Activated CD4-positive, alpha-beta T cell treated with anti-CD3 and anti-CD28 coated beads, Interleukin-2, amount 50 U/mL, for 1 hour (primary cell): ENCODE results near the gene NANOS1.
"Not testable (repeated sequence)": the region's sequence is repeated elsewhere in the genome, so short reads cannot be mapped to it uniquely, and the experiment has no call there.

Source experiments
- DNase-seq: peaks from one replicate; pipeline ENCODE4 v3.0.0-alpha.2; 2020

Gene NANOS1

GRCh38 chr10:119020627-119020946 lies 8.9 kb upstream of the NANOS1 start:
- DNase-seq = no peak

GRCh38 chr10:119022846-119023552 lies 6.5 kb upstream of the NANOS1 start:
- no peak for DNase-seq

GRCh38 chr10:119023553-119023868 lies 6.0 kb upstream of the NANOS1 start:
- no peak for DNase-seq

- DNase-seq = no peak
These were observed 4.6 kb upstream of the NANOS1 start for GRCh38 chr10:119024882-119025281.

GRCh38 chr10:119025336-119025735 lies 4.2 kb upstream of the NANOS1 start:
- no peak for DNase-seq

GRCh38 chr10:119025776-119026175 lies 3.7 kb upstream of the NANOS1 start:
- DNase-seq = no peak

- DNase-seq = no peak
These were observed 3.0 kb upstream of the NANOS1 start for GRCh38 chr10:119026301-119027110.

- not testable (repeated sequence) for DNase-seq
These were observed 1.0 kb upstream of the NANOS1 start for GRCh38 chr10:119028445-119028899.

- DNase-seq = peak; percentile 78
These were observed 458 bp upstream of the NANOS1 start for GRCh38 chr10:119028900-119029612.

- peak; percentile 48 for DNase-seq
These were observed 1.1 kb downstream of the NANOS1 start for GRCh38 chr10:119030421-119031250.

- DNase-seq = no peak
These were observed 2.1 kb downstream of the NANOS1 start for GRCh38 chr10:119031496-119032059.

- no peak for DNase-seq
These were observed 9.6 kb downstream of the NANOS1 start for GRCh38 chr10:119039161-119039560.

- no peak for DNase-seq
These were observed 11.8 kb downstream of the NANOS1 start for GRCh38 chr10:119041326-119041725.

GRCh38 chr10:119042169-119042568 lies 12.7 kb downstream of the NANOS1 start:
- no peak for DNase-seq

GRCh38 chr10:119045561-119045960 lies 16.0 kb downstream of the NANOS1 start:
- DNase-seq = no peak

- DNase-seq = no peak
These were observed 19.8 kb downstream of the NANOS1 start for GRCh38 chr10:119049361-119049760.

GRCh38 chr10:119049777-119050176 lies 20.3 kb downstream of the NANOS1 start:
- DNase-seq = no peak

- no peak for DNase-seq
These were observed 22.3 kb downstream of the NANOS1 start for GRCh38 chr10:119051775-119052174.

GRCh38 chr10:119055472-119055871 lies 26.0 kb downstream of the NANOS1 start:
- no peak for DNase-seq

GRCh38 chr10:119058010-119058409 lies 28.5 kb downstream of the NANOS1 start:
- DNase-seq = no peak

GRCh38 chr10:119059557-119059956 lies 30.0 kb downstream of the NANOS1 start:
- no peak for DNase-seq

GRCh38 chr10:119060107-119060506 lies 30.6 kb downstream of the NANOS1 start:
- no peak for DNase-seq

GRCh38 chr10:119061352-119061751 lies 31.8 kb downstream of the NANOS1 start:
- no peak for DNase-seq
